ENCODE results near the gene BBS12. TPM values are rescaled to one million over a fixed set of nuclear protein-coding genes. Genes with fewer than 3 reads are reported as not detected.

Gene BBS12
- total and polyA plus RNA-seq, 9 of the 15 experiments (the other 6 are each of a cell fraction or from before 2014, with no cell fraction given) = 2.7 to 6.5 (median 3.3) TPM

- no peak for TF ChIP-seq COPS2 (conservative IDR thresholded peaks at IDR 0.05)
- no peak for TF ChIP-seq RAD51 (IDR thresholded peaks at IDR 0.05; ENCODE audit: borderline replicate concordance, low read depth)
- TF ChIP-seq THRB (CRISPR knock-in tag; conservative IDR thresholded peaks at IDR 0.05) = no peak
- no peak for TF ChIP-seq PHF8 (IDR thresholded peaks at IDR 0.05; ENCODE audit: borderline replicate concordance, low read length)
- TF ChIP-seq CEBPG (CRISPR knock-in tag; IDR thresholded peaks at IDR 0.05) = peak; percentile 62
- TF ChIP-seq CEBPG (tag; conservative IDR thresholded peaks at IDR 0.05 in 1 of 2, IDR thresholded peaks at IDR 0.05 in 1 of 2) = peak in 1 of 2 experiments; percentile 49; a peak in 2 of 4 replicates
- no peak for TF ChIP-seq SRF (CRISPR knock-in tag; IDR thresholded peaks at IDR 0.05)
- TF ChIP-seq FIP1L1 (IDR thresholded peaks at IDR 0.05; ENCODE audit: low read depth, low read length, poor library complexity, severe bottlenecking) = no peak
- no peak for TF ChIP-seq HOMEZ (CRISPR knock-in tag; IDR thresholded peaks at IDR 0.05)
- no peak for TF ChIP-seq ZNF253 (CRISPR knock-in tag; conservative IDR thresholded peaks at IDR 0.05)
- TF ChIP-seq CREM (IDR thresholded peaks at IDR 0.05; ENCODE audit: low read depth) = no peak
These were observed 39.6 kb upstream of the BBS12 start (continued) for GRCh38 chr4:122692641-122693520.

Data from K562 (cell line).